NCI-H1048 (cell line): ENCODE data around the gene CDH4.

Experiments used
- DNase-seq: peaks from one replicate; lab custom pipeline; 2025; lab: John Stamatoyannopoulos, UW

CDH4 gene

DNA sequence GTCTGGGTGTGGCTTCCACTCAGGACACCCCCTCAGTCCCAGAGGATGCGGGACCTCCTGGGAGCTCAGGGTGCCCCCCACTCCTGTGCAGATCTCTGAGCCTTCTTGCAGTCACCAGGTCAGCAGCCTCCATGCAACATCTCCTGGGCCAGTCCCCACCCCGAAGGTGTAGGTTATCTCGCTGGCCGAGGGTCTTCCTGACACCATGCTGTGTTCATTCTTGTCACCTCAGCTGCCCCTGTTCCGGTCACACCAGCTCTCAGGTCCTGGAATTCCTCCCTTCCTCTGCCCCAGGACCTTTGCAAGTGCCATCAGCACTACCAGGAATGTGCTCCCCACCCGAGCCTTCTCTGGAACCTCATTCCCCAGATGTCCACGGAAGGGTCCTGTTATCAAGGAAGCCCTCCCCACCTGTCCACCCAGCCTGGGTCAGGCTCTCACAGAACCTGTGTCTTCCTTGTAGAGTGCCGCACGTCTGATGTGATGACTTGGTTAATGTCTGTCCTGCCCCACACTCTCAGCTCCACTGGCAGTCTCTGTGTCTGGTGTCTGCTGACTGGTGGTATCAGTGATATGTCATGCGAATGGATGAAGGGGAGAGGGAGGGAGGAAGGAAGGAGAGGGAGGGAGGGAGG, 484.1 kb downstream of the CDH4 start:
- no peak for DNase-seq

DNA sequence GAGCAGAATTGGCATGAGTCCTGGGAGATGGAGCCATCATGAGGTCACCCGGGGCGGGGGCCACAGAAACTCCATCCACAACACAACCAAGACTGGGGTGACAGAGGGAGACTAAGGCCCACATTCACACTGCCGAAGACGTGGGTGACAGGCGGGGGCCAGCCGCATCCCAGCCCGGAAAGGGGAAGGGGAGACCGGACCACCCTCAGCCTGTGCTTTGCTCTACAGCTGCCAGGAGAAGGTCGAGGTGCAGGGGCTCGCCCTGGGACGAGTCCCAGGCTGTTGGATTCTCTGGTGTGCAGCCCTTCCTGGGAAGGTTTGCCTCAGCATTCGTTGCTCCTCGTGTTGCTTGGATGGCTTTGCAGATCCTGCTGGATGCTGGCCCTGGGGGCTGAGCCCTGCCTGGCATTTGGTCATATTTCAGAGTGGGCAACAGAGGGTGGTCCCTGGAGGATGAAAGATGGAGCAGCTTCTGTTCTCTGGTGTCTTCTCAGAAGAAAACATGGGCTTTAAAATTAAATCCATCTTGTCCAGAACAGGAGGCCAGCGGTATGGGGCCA, 484.8 kb downstream of the CDH4 start:
- no peak for DNase-seq

DNA sequence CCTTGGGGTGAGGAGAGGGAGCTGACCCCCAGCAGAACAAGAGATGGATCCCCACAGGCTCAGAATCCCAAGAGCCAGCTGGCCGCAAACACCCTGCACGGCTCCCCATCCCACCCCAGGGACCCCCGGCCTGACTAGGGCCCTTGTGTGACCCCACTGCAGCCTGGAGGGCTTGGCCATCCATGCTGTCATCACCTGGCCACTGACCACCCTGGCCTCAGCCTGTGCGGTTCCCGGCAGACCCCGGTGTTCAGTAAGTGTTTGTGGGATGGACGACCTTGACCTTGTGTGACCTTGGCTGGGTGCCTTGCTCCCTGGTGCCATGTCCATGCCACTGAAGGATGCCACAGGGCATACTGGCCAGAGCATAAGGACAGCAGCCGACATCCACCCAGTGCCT, 485.3 kb downstream of the CDH4 start:
- DNase-seq: no peak

DNA sequence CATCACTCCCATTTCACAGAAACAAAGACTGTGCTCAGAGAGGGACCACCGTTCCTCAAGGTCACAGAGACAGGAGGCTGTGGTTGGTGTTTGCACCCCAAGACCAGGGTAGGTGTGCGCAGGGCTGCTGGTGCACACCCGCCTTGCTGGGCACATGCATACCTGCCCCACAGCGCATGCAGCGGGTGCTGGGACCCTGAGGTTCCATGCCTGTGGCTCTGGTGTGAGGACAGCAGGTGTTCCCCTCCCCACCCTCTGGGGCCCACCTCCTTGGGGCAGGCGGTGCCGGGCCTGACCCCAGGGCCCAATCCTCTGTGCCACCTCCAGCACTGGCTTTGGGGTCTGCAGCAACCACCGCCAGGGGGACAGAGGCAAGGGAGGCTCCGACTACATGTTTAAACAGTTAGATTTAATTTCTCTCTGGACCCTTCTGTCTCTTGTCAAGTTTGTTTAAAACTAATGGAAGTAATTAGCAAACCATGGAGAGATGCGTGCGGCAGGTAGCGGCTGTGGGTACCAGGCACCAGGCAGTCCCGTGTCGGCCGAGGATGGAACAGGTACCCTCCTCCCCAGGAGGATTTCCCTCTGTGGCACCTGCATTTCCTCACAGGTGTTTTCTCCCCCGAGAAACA, 485.9 kb downstream of the CDH4 start:
- no peak for DNase-seq

GRCh38 chr20:61738601-61739069, 486.6 kb downstream of the CDH4 start:
- DNase-seq: no peak

DNA sequence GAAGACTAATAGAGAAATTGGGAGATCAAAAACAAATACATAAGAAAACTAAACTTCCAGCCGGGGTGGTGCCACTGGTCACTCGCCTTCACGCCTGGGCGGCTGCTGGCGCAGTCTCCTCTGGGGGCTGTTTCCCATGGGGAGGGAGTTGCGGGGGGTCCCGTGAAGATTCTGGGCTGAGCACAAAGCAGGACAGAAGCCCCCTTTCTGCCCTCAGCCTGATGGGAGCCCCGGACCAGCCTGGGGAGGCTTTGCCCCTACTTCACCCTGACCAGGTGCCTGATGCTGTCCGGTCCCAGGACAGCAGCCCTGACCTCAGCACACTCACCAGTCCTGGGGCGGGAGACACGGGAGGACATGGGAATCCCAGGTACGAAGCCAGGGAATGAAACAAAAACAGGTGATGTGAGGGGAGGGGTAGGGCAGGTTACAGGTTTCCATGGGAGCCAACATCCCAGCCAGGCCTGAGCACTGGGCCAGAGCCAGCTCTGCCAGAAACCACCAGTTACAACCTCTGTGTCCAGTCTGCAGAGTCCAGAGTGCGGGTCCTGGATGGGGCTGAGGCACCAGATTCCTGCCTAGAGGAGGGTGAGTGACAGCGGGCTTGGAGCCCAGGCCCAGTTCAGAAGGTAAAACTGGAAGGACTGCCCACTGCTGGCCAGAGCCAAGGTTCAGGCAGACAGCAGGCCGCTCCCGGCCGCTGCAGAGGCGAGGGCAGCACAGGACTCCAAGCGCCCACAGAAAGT, 487.2 kb downstream of the CDH4 start:
- DNase-seq: no peak

DNA sequence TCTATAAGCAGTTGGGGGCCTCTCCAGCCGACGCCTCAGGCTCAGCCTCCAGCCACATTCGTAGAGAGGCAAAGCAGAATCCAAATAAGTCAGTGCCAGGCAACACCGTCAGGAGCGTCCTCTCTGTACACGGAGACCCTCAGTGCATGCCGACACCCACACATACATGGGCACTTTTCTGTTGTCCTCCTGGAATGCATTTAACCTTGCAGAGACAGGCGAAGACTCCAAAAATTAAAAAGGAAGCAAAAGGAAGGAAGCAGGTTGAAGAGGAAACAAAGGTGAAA, 487.7 kb downstream of the CDH4 start:
- DNase-seq: no peak

- no peak for DNase-seq
Observed at GRCh38 chr20:61742097-61742825, 490.2 kb downstream of the CDH4 start.

GRCh38 chr20:61743606-61744005, 491.5 kb downstream of the CDH4 start:
- no peak for DNase-seq

GRCh38 chr20:61744691-61745396, 492.8 kb downstream of the CDH4 start:
- no peak for DNase-seq

DNA sequence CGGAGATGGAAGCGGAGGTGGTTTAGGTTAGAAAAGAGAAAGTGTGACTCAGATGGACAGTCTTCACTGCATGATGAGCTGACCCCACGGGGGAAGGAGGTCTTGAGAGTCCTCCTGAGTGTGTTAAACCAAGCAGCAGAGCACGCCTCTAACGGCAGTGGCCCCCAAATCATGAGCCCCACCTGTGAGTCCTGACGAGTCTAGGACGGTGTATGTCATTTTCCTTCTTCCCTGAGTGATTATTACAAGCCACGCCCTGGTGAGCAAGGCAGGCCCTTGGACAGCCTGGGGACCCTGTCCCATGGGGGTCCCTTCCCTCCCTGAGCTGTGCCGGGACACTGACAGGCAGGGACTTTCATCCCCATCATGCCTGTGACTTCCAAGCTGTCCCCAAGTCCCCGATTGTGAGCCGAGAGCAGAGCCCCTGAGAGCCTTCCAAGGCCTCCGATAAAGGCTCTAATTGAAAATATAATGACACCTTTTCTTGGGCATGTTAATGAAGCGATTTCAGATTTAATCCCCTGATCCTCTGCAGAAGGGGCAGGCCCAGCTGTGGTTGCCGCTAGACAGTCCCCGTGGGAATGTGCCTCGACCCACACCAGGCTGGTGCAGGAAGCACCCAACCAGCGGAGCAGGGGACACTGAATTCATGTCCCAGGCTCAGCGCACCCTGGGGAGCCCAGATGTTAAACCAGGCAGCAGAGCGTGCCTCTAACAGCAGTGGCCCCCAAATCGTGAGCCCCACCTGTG, 493.5 kb downstream of the CDH4 start:
- no peak for DNase-seq

GRCh38 chr20:61746147-61746646, 494.1 kb downstream of the CDH4 start:
- DNase-seq: no peak

GRCh38 chr20:61746781-61747180, 494.7 kb downstream of the CDH4 start:
- DNase-seq: no peak

GRCh38 chr20:61748376-61748775, 496.3 kb downstream of the CDH4 start:
- no peak for DNase-seq

- DNase-seq: no peak
Observed at GRCh38 chr20:61749406-61750075, 497.5 kb downstream of the CDH4 start.

DNA sequence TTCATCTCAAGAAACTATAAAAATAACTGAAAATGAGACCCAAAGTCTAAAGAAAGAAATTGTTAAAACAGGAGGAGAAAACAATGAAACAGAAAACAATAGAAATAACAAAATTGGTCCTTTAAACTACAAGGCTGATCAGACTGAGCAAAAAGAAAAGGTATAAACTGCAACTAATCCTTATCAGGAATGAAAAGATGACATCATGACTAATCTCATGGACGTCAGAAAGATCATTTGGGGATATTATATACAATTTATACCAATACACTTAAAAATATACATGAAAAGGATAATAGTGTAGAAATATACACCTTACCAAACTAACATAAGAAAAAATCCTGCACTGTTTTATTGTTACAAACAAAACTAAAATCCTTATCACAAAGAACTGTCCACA, 498.0 kb downstream of the CDH4 start:
- no peak for DNase-seq

DNA sequence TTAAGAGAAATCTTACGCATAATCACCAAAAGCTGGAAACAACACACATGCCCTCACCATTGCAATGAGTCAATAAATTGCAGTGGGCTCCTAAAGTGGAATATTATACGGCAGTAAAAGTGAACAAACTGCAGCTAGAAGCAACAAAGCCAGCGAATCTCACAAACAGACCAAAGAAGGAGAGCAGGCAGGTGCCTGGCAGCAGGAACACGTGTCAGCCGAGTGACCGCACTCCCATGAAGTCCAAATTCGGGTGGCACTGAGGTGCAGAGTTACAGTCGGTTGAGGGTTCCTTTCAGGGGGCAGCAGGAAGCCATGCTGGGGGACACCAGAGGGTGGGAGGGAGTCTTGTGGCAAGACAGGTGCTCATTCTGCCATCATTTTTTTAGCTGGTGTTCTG, 500.5 kb downstream of the CDH4 start:
- DNase-seq: no peak

- no peak for DNase-seq
Observed at GRCh38 chr20:61753316-61753942, 501.4 kb downstream of the CDH4 start.

DNA sequence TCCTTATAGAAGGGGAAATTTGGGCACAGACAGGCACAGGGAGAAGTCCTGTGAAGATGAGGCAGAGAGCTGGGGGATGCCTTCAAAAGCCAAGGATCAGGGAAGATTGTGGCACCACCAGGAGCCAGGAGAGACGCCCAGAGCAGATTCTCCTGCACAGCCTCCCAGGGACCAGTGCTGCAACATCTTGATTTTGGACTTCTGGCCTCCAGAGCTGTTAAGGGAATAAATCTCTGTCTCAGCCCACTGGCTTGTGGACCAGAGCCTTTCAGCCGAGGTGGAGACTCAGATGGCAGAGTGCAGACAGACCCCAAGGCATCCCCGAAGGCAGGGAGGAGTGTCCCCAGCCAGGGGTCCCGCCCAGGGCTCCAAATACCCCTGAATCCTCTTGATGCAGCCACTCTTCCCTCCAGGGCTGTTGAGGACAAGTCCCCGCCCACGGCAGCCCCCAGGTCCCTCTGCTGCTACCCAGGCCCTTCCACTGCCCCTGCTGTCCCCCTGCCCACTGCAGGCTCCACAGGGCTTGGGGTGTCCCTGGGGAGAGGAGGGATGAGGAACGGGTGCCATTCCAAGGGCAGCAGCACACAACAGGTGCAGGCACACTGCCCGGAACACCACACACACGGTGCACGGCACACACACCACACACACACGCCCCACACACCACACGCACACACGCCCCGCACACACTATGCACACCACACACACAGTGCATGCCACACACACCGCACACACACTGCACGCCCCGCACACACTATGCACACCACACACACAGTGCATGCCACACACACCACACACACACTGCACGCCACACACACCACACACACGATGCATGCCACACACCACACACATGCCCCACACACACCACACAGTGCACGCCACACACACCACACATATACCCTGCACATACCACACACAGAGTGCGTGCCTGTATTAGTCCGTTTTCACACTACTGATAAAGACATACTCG, 502.2 kb downstream of the CDH4 start:
- no peak for DNase-seq
